GM18873 (cell line): Measurements from ENCODE around the gene TP53I11.

ENCODE experiments used
- ATAC-seq: cut with Tn5 transposase; IDR thresholded peaks from one replicate; pipeline ENCODE4 v1.9.1; 2021; ENCODE audit warnings: mild to moderate bottlenecking, moderate library complexity, moderate number of reproducible peaks; ENCODE audit not compliant: unreplicated experiment, low FRiP score

The TP53I11 gene

DNA sequence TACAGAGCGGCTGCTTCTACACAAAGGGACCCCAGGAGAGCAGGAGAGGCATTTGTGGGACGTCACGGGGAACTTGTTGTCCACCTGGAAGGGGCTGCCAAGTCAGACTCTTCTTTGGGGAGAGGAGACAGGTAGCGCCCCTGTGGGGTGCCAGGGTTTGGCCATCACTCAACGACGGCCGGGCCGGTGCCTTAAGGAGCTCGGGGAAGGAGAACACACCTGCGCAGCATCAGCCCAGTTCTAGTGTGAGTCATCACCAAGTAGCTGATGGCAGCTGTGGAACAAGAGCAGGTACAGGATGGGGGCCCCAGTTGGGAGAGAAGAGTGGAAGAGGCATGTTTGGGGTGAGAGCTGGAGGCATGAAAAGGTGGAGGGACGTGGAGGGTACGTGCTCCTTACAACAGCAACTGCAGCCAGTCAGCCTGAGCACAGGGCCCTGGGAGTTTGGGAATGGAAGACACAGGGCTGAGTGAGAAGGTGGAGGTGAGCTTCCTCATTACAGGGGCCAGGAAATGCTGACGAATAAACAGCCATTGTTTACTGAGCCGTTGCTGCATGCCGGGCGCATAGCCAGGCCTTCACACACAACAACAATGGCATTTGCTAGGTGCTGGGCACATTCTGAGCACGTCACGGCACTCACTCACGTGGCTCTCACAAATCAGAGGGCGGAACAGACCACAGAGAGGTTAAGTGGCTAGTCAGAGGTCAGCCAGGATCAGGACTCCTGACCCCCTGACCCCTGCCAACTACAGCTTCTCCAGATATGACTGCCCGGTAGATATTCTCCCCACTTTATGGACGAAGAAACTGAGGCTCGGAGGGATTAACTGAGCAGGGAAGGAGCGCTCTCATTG lies 29.1 kb upstream of the TP53I11 start:
- no peak for ATAC-seq

GRCh38 chr11:44978961-44979331 lies 28.3 kb upstream of the TP53I11 start:
- no peak for ATAC-seq

DNA sequence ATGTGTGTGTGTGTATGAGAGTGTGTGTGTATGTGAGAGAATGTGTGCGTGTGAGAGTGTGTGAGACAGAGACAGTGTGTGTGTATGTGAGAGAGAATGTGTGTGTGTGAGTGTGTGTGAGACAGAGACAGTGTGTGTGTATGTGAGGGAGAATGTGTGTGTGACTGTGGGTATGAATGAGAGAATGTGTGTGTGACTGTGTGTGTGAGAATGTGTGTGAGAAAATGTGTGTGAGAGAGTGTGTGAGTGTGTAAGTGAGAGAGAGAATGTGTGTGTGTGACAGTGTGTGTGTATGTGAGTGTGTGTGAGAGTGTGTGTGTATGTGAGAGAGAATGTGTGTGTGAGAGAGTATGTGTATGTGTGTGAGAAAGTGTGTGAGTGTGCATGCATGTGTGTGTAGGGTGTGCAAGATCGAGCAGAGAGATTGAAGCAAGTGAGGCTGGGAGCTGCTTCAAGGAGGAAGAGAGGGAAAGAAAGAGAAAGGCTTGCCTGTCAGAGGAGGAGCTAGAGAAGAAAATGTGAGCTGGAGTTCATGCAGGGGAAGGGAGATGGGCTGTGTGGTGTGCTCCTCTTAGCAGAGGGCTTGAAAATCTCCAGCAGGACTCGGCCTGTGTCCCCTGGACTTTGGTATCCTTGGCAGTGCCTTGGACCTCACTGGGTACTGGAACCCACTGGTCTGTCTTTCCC lies 27.7 kb upstream of the TP53I11 start:
- ATAC-seq, result no peak

GRCh38 chr11:44977493-44977984 lies 26.9 kb upstream of the TP53I11 start:
- ATAC-seq, result no peak

DNA sequence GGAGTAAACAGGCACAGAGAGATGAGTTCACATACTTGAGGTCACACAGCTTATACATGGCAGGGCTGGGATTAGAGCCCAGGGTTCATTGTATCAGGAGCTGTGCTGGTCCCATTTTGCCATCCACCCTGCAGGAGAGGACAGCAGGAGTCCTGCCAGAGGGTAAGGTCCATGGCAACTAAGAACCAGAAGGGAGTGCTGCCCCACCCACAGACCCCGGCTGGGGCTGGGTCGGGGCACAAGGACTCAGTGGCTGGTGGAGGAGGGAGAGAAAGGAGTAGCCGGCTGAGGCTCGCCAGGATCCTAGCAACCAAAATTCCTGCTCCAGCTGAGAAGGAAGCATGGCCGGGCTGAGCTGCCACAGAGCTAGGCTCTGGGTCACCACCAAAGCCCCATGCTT lies 25.9 kb upstream of the TP53I11 start:
- no peak for ATAC-seq

- ATAC-seq, result no peak
Measured at GRCh38 chr11:44974402-44975000, 23.8 kb upstream of the TP53I11 start.

DNA sequence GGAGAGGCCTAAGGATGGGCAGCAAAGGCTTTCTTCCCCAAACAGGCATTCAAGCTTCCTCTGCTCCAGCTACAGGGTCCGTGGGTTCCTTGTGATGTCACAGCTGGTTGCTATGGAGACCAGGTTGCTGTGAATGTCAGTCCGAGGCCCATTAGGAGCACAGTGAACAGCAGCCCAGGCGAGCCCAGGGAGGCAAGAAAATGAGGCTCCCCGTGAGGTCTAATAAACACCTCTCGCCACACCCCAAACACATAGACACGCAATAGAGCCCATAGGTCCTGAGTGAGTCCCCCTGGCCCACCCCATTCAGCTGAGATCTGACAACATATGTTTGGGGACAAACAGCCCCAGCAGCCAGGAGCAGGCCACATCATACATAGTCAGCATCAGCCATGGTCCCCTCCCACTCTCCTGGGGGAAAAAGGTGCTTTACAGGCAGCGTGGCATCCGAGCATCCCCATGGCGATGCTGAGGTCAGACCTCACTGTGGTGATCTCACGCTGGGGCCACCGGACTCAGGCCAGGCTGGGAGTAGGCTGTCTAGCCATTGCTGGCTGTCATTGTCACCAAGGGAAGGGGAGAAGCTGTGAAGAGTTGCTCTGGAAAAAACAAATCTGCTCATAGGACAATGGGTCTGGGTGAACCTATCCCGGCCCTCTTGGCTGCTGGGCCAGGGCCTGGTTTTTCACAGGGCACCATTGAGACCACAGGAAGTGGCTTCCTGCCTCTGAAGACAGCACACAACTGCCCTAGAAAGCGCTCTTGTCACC lies 23.1 kb upstream of the TP53I11 start:
- no peak for ATAC-seq

DNA sequence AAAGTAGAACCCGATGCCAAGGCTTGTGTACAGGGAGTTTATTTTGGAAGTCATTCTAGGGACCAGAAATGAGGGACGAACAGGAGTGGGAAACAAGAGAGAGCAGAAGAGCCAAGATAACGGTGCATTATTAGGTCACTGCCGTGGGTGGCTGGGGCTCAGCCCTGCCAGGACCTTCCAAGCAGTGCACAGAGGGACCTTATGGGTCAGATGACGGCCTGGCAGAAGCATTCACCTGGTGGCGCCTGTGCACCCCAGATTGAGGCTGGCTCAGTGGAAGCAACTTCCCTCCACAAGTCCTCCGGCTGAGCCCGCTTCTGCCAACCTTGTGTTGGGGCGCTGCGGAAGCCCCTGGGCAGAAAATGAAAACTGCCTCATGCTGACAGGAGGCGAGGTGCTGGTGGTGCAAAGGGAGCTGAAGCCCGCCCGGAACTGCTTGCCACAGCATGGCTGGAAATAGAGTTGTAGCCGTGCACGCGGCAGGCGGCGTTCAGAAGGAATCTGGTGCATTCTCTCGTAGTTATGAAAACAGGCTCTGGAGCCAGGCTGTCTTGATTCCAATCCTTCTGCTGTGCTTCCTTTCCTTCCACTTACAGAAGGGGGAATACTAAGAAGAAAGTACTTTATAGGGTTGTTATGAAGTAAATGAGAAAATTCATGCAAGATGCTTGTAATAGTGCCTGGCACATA lies 22.2 kb upstream of the TP53I11 start:
- no peak for ATAC-seq

DNA sequence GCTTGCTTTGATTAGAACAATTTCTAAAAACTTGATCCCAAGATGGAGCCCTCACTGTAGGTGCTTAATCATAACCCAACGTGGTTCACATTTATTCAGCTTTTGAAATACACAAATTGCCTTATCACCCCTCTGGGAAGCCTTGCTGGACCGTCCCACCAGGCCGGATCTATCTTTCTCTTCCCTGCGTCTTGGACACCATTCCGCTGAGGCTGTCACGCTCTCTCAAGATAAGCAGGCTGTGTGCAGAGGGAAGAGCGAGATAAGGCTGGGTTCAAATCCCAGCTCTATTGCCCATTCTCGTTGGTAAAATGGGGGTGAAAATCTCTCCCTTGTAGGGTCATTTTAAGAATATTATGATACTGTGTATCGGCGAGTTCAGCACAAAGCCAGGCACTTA lies 20.5 kb upstream of the TP53I11 start:
- no peak for ATAC-seq

DNA sequence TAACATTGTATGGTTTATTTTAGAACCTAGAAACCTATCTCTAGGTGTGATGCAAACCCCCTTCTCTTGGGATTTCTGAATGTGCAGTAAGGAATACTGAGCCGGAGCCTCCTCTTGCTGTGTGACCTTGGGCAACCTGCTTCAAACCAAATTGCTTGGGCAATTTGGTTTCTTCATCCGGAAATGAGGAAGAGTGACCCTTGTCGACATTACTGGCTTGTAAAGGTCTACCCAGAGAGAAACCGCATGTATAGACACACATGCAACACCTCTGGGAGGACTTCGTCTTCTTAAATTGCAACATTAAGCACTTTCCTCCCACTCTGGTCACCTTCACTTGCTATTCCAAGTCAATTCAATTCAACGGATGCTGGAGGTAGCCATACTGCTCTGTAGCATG lies 19.6 kb upstream of the TP53I11 start:
- ATAC-seq, result no peak

DNA sequence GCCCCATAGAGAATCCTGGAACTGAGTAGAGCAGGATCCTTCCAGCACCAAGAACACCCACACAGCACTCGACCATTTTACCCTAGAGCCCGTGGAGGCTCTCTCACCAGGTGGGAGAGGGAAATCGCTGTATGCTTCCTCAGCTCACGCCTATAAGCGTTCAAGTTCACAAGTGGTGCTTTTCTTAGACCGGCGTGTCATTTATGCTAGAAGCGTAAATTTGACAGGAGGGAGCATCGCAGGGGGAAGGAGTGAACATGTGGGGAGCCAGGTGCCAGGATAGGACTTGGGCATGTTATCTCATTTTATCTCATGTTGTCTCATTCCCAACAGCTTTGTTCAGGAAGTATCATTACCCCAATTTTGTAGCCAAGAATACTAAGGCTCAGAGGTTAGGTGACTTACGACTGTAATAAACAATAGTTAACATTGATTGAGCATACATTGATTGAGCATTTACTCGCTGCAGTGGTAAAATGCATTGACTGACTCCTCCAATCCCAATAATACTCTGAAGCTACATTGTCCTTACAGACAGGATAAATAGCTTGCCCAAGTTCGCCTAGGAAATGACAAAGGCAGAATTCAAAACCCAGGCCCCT lies 19.1 kb upstream of the TP53I11 start:
- no peak for ATAC-seq

DNA sequence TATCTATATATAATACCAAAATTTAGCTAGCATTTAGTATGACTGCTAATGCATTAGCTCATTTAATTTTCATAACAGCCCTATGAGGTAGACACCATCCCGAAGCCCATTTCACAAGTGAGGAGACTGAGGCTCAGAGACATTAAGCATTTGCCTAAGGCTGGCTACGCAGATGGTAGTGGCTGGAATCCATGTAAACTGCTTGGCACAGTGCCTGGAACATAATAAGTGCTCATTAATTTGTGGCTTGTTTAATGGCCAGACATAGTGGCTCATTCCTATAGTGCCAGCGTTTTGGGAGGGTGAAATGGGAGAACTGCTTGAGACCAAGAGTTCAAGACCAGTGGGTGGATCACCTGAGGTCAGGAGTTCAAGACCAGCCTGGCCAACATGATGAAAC lies 17.8 kb upstream of the TP53I11 start:
- no peak for ATAC-seq

DNA sequence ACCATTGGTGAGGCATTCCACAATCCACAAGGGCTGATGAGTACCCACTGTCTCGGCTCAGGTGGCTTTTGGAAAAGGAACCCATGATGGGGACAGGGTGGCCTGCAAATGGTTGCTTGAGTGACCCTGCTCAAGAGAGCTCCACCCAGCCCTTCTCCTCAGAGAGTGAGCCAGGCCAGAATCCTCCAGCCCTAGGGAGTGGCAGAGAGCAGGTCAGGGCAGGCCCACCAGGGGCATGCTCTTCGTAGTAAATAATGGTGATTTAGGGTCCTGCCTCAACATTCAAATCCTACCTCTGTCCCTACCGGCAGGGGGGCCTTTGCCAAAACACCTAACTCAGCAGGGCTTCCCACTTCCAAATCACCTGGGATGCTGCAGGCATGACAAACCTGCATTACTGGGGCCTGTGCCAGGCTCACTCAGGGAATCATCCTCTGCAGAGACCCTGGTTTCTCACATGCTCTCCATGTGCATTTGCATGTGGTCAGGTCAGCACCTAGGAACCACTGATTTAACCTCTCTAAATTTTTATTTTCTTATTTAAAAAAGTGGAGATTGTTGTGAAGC lies 17.3 kb upstream of the TP53I11 start:
- ATAC-seq, result no peak

DNA sequence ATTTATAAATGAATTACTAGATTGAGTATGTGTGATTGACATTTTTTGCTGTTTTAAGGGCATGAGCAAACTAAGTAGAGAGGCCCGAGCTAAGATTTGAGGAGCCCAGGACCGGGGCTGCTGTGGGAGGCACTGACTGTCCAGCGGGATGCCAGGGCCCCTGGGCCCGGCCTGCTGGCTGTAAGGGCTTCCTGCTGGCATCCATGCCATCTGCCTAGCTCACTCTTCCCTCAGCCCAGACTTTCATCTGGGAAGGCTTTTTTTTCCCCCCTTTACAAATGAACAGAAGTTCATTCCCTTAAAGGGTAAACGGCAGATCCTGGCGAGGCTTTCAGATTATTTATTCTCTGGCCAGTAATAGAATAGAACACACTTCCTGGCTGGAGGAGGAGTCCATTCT lies 16.0 kb upstream of the TP53I11 start:
- ATAC-seq, result no peak

GRCh38 chr11:44964526-44965209 lies 14.0 kb upstream of the TP53I11 start:
- ATAC-seq, result no peak

- ATAC-seq, result no peak
Measured at GRCh38 chr11:44963948-44964347, 13.3 kb upstream of the TP53I11 start.

- no peak for ATAC-seq
Measured at GRCh38 chr11:44963136-44963535, 12.5 kb upstream of the TP53I11 start.

GRCh38 chr11:44962464-44962863 lies 11.8 kb upstream of the TP53I11 start:
- no peak for ATAC-seq
